ENCODE data around the gene EXOC6B.

Gene EXOC6B

GRCh38 chr2:72744049-72744448 is 81.8 kb downstream of the EXOC6B start:
- TF ChIP-seq JUND (IDR thresholded peaks at IDR 0.05; ENCODE audit: low read depth): no peak
- in situ Hi-C loops (cut with HindIII; ENCODE audit: low pct_unique_long_range_greater_than_20kb, low sequenced_read_pairs): no loop called here
- no peak for DNase-seq (ENCODE audit: low read depth in 1 of 2, low spot score in 1 of 2)

GRCh38 chr2:72743481-72743880 is 82.4 kb downstream of the EXOC6B start:
- in situ Hi-C loops (cut with HindIII; ENCODE audit: low pct_unique_long_range_greater_than_20kb, low sequenced_read_pairs): no loop called here
- no peak for TF ChIP-seq JUND (IDR thresholded peaks at IDR 0.05; ENCODE audit: low read depth)
- DNase-seq (ENCODE audit: low read depth in 1 of 2, low spot score in 1 of 2): no peak

GRCh38 chr2:72738096-72738495 is 87.7 kb downstream of the EXOC6B start:
- no peak for DNase-seq (ENCODE audit: low read depth in 1 of 2, low spot score in 1 of 2)
- in situ Hi-C loops (cut with HindIII; ENCODE audit: low pct_unique_long_range_greater_than_20kb, low sequenced_read_pairs): no loop called here
- TF ChIP-seq JUND (IDR thresholded peaks at IDR 0.05; ENCODE audit: low read depth): no peak

GRCh38 chr2:72734432-72734831 is 91.4 kb downstream of the EXOC6B start:
- no peak for DNase-seq (ENCODE audit: low read depth in 1 of 2, low spot score in 1 of 2)
- in situ Hi-C loops (cut with HindIII; ENCODE audit: low pct_unique_long_range_greater_than_20kb, low sequenced_read_pairs): no loop called here
- no peak for TF ChIP-seq JUND (IDR thresholded peaks at IDR 0.05; ENCODE audit: low read depth)

- in situ Hi-C loops (cut with HindIII; ENCODE audit: low pct_unique_long_range_greater_than_20kb, low sequenced_read_pairs): no loop called here
- no peak for TF ChIP-seq JUND (IDR thresholded peaks at IDR 0.05; ENCODE audit: low read depth)
- no peak for DNase-seq (ENCODE audit: low read depth in 1 of 2, low spot score in 1 of 2)
Observed at GRCh38 chr2:72731116-72731515, 94.7 kb downstream of the EXOC6B start.

- in situ Hi-C loops (cut with HindIII; ENCODE audit: low pct_unique_long_range_greater_than_20kb, low sequenced_read_pairs): no loop called here
- no peak for TF ChIP-seq JUND (IDR thresholded peaks at IDR 0.05; ENCODE audit: low read depth)
Observed at GRCh38 chr2:72727356-72727755, 98.5 kb downstream of the EXOC6B start.

GRCh38 chr2:72723769-72724370 is 102.0 kb downstream of the EXOC6B start:
- no peak for DNase-seq (ENCODE audit: low read depth in 1 of 2, low spot score in 1 of 2)
- TF ChIP-seq JUND (IDR thresholded peaks at IDR 0.05; ENCODE audit: low read depth): no peak
- in situ Hi-C loops (cut with HindIII; ENCODE audit: low pct_unique_long_range_greater_than_20kb, low sequenced_read_pairs): no loop called here

More at GRCh38 chr2:72727356-72727755, 98.5 kb downstream of the EXOC6B start:
- no peak for DNase-seq (ENCODE audit: low read depth in 1 of 2, low spot score in 1 of 2)

- no peak for DNase-seq (ENCODE audit: low read depth in 1 of 2, low spot score in 1 of 2)
- TF ChIP-seq JUND (IDR thresholded peaks at IDR 0.05; ENCODE audit: low read depth): no peak
- in situ Hi-C loops (cut with HindIII; ENCODE audit: low pct_unique_long_range_greater_than_20kb, low sequenced_read_pairs): no loop called here
Observed at GRCh38 chr2:72722492-72723070, 103.3 kb downstream of the EXOC6B start.

- in situ Hi-C loops (cut with HindIII; ENCODE audit: low pct_unique_long_range_greater_than_20kb, low sequenced_read_pairs): no loop called here
- DNase-seq (ENCODE audit: low read depth in 1 of 2, low spot score in 1 of 2): peak; percentile 3 to 51
- no peak for TF ChIP-seq JUND (IDR thresholded peaks at IDR 0.05; ENCODE audit: low read depth)
Observed at GRCh38 chr2:72719416-72719815, 106.4 kb downstream of the EXOC6B start.

- in situ Hi-C loops (cut with HindIII; ENCODE audit: low pct_unique_long_range_greater_than_20kb, low sequenced_read_pairs): no loop called here
- DNase-seq (ENCODE audit: low read depth in 1 of 2, low spot score in 1 of 2): peak in 1 of 2 experiments; percentile 1
- no peak for TF ChIP-seq JUND (IDR thresholded peaks at IDR 0.05; ENCODE audit: low read depth)
Observed at GRCh38 chr2:72718876-72719275, 107.0 kb downstream of the EXOC6B start.

- in situ Hi-C loops (cut with HindIII; ENCODE audit: low pct_unique_long_range_greater_than_20kb, low sequenced_read_pairs): no loop called here
Observed at GRCh38 chr2:72716601-72717000, 109.2 kb downstream of the EXOC6B start.

GRCh38 chr2:72713857-72714256 is 112.0 kb downstream of the EXOC6B start:
- no peak for TF ChIP-seq JUND (IDR thresholded peaks at IDR 0.05; ENCODE audit: low read depth)
- in situ Hi-C loops (cut with HindIII; ENCODE audit: low pct_unique_long_range_greater_than_20kb, low sequenced_read_pairs): no loop called here
- DNase-seq (ENCODE audit: low read depth in 1 of 2, low spot score in 1 of 2): no peak

More at GRCh38 chr2:72716601-72717000, 109.2 kb downstream of the EXOC6B start:
- no peak for DNase-seq (ENCODE audit: low read depth in 1 of 2, low spot score in 1 of 2)
- TF ChIP-seq JUND (IDR thresholded peaks at IDR 0.05; ENCODE audit: low read depth): no peak

- in situ Hi-C loops (cut with HindIII; ENCODE audit: low pct_unique_long_range_greater_than_20kb, low sequenced_read_pairs): no loop called here
- DNase-seq (ENCODE audit: low read depth in 1 of 2, low spot score in 1 of 2): no peak
- no peak for TF ChIP-seq JUND (IDR thresholded peaks at IDR 0.05; ENCODE audit: low read depth)
Observed at GRCh38 chr2:72712977-72713376, 112.9 kb downstream of the EXOC6B start.

- in situ Hi-C loops (cut with HindIII; ENCODE audit: low pct_unique_long_range_greater_than_20kb, low sequenced_read_pairs): no loop called here
- no peak for TF ChIP-seq JUND (IDR thresholded peaks at IDR 0.05; ENCODE audit: low read depth)
- no peak for DNase-seq (ENCODE audit: low read depth in 1 of 2, low spot score in 1 of 2)
Observed at GRCh38 chr2:72712304-72712703, 113.5 kb downstream of the EXOC6B start.

Measured in T47D (cell line).